ENCODE results near the gene PSMD10.

The PSMD10 gene

GRCh38 chrX:108121291-108121690 lies 29.9 kb upstream of the PSMD10 start:
- H3K27ac ChIP-seq (ENCODE audit: low read length): no peak overlapping the region
- H3K4me1 ChIP-seq (ENCODE audit: control insufficient read depth in 1 of 2, insufficient read depth in 2 of 2, low read length in 2 of 2): peaks cover 0 to 12% of the 10 kb centered on the region in 2 donors
- H3K27me3 ChIP-seq (ENCODE audit: low read depth, low read length): no peaks in the 10 kb centered on the region
- no peaks in the 10 kb centered on the region for H3K9me3 ChIP-seq (ENCODE audit: control insufficient read depth in 1 of 2, low read length in 2 of 2)
- no peaks in the 10 kb centered on the region for H3K36me3 ChIP-seq (ENCODE audit: control insufficient read depth in 1 of 2, insufficient read depth in 2 of 2, low read length in 2 of 2)
- no peak overlapping the region for H3K4me3 ChIP-seq (ENCODE audit: low read depth in 1 of 2, low read length in 2 of 2)

- no peak overlapping the region for H3K4me3 ChIP-seq (ENCODE audit: low read depth in 1 of 2, low read length in 2 of 2)
- H3K9me3 ChIP-seq (ENCODE audit: control insufficient read depth in 1 of 2, low read length in 2 of 2): no peaks in the 10 kb centered on the region
- H3K27me3 ChIP-seq (ENCODE audit: low read depth, low read length): no peaks in the 10 kb centered on the region
- peaks cover 0 to 12% of the 10 kb centered on the region in 2 donors for H3K4me1 ChIP-seq (ENCODE audit: control insufficient read depth in 1 of 2, insufficient read depth in 2 of 2, low read length in 2 of 2)
- no peak overlapping the region for H3K27ac ChIP-seq (ENCODE audit: low read length)
- no peaks in the 10 kb centered on the region for H3K36me3 ChIP-seq (ENCODE audit: control insufficient read depth in 1 of 2, insufficient read depth in 2 of 2, low read length in 2 of 2)
Measured at GRCh38 chrX:108117988-108118387, 26.6 kb upstream of the PSMD10 start.

GRCh38 chrX:108114541-108114940 lies 23.2 kb upstream of the PSMD10 start:
- H3K27me3 ChIP-seq (ENCODE audit: low read depth, low read length): no peaks in the 10 kb centered on the region
- no peaks in the 10 kb centered on the region for H3K9me3 ChIP-seq (ENCODE audit: control insufficient read depth in 1 of 2, low read length in 2 of 2)
- H3K4me1 ChIP-seq (ENCODE audit: control insufficient read depth in 1 of 2, insufficient read depth in 2 of 2, low read length in 2 of 2): no peaks in the 10 kb centered on the region
- no peak overlapping the region for H3K4me3 ChIP-seq (ENCODE audit: low read depth in 1 of 2, low read length in 2 of 2)
- H3K27ac ChIP-seq (ENCODE audit: low read length): no peak overlapping the region
- no peaks in the 10 kb centered on the region for H3K36me3 ChIP-seq (ENCODE audit: control insufficient read depth in 1 of 2, insufficient read depth in 2 of 2, low read length in 2 of 2)

DNA sequence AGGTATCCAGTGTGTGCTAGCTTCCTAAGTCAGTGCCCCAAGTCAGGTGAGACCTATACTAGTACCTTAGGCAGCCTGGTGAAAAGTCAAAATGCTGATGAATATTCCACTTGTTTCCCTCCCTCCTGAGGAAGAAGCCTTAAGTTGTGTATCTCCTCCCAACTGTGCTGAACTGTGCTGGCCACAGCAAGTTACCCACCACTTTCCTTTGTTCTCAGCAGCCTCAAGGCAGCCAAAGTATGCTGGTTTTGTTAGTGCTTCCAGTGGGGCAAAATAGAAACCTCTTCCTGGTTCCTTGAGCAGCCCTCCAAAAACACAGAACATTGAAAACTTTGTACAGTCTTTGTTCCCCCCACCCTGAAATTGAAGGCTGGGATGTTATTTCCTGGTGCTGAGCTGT lies 14.1 kb upstream of the PSMD10 start:
- Histone ChIP-seq H3K27me3 (ENCODE audit: low read depth, low read length) (no peaks in the 10 kb centered on the region), H3K4me3 (ENCODE audit: low read depth in 1 of 2, low read length in 2 of 2) (no peak overlapping the region), H3K27ac (ENCODE audit: low read length) (no peak overlapping the region), H3K9me3 (ENCODE audit: control insufficient read depth in 1 of 2, low read length in 2 of 2) (no peaks in the 10 kb centered on the region), H3K36me3 (ENCODE audit: control insufficient read depth in 1 of 2, insufficient read depth in 2 of 2, low read length in 2 of 2) (no peaks in the 10 kb centered on the region), H3K4me1 (ENCODE audit: control insufficient read depth in 1 of 2, insufficient read depth in 2 of 2, low read length in 2 of 2) (no peaks in the 10 kb centered on the region)

GRCh38 chrX:108097380-108097779 lies 6.0 kb upstream of the PSMD10 start:
- Histone ChIP-seq H3K4me3 (ENCODE audit: low read depth in 1 of 2, low read length in 2 of 2) (no peak overlapping the region), H3K4me1 (ENCODE audit: control insufficient read depth in 1 of 2, insufficient read depth in 2 of 2, low read length in 2 of 2) (no peaks in the 10 kb centered on the region), H3K27me3 (ENCODE audit: low read depth, low read length) (no peaks in the 10 kb centered on the region), H3K9me3 (ENCODE audit: control insufficient read depth in 1 of 2, low read length in 2 of 2) (no peaks in the 10 kb centered on the region), H3K27ac (ENCODE audit: low read length) (no peak overlapping the region), H3K36me3 (ENCODE audit: control insufficient read depth in 1 of 2, insufficient read depth in 2 of 2, low read length in 2 of 2) (no peaks in the 10 kb centered on the region)

- Histone ChIP-seq H3K27ac (ENCODE audit: low read length) (peak overlapping the region; percentile 72), H3K4me3 (ENCODE audit: low read depth in 1 of 2, low read length in 2 of 2) (peak overlapping the region; percentile 80 to 86), H3K36me3 (ENCODE audit: control insufficient read depth in 1 of 2, insufficient read depth in 2 of 2, low read length in 2 of 2) (peaks cover 4 to 7% of the 10 kb centered on the region in 2 donors), H3K27me3 (ENCODE audit: low read depth, low read length) (no peaks in the 10 kb centered on the region), H3K4me1 (ENCODE audit: control insufficient read depth in 1 of 2, insufficient read depth in 2 of 2, low read length in 2 of 2) (peaks cover 0 to 3% of the 10 kb centered on the region in 2 donors), H3K9me3 (ENCODE audit: control insufficient read depth in 1 of 2, low read length in 2 of 2) (no peaks in the 10 kb centered on the region)
Measured at GRCh38 chrX:108091878-108092291, 543 bp upstream of the PSMD10 start.

- Histone ChIP-seq H3K4me1 (ENCODE audit: control insufficient read depth in 1 of 2, insufficient read depth in 2 of 2, low read length in 2 of 2) (peaks cover 0 to 3% of the 10 kb centered on the region in 2 donors), H3K36me3 (ENCODE audit: control insufficient read depth in 1 of 2, insufficient read depth in 2 of 2, low read length in 2 of 2) (peaks cover 4 to 7% of the 10 kb centered on the region in 2 donors), H3K27me3 (ENCODE audit: low read depth, low read length) (no peaks in the 10 kb centered on the region), H3K9me3 (ENCODE audit: control insufficient read depth in 1 of 2, low read length in 2 of 2) (no peaks in the 10 kb centered on the region), H3K27ac (ENCODE audit: low read length) (peak overlapping the region; percentile 89), H3K4me3 (ENCODE audit: low read depth in 1 of 2, low read length in 2 of 2) (peak overlapping the region; percentile 80 to 86)
Measured at GRCh38 chrX:108090491-108091263, 665 bp downstream of the PSMD10 start.

- Histone ChIP-seq H3K27ac (ENCODE audit: low read length) (no peak overlapping the region), H3K36me3 (ENCODE audit: control insufficient read depth in 1 of 2, insufficient read depth in 2 of 2, low read length in 2 of 2) (peaks cover 8 to 12% of the 10 kb centered on the region in 2 donors), H3K9me3 (ENCODE audit: control insufficient read depth in 1 of 2, low read length in 2 of 2) (no peaks in the 10 kb centered on the region)
Measured at GRCh38 chrX:108088511-108088910, 2.8 kb downstream of the PSMD10 start.

GRCh38 chrX:108087792-108088191 lies 3.5 kb downstream of the PSMD10 start:
- Histone ChIP-seq H3K9me3 (ENCODE audit: control insufficient read depth in 1 of 2, low read length in 2 of 2) (no peaks in the 10 kb centered on the region), H3K36me3 (ENCODE audit: control insufficient read depth in 1 of 2, insufficient read depth in 2 of 2, low read length in 2 of 2) (peaks cover 8 to 12% of the 10 kb centered on the region in 2 donors), H3K27me3 (ENCODE audit: low read depth, low read length) (no peaks in the 10 kb centered on the region), H3K4me1 (ENCODE audit: control insufficient read depth in 1 of 2, insufficient read depth in 2 of 2, low read length in 2 of 2) (peaks cover 0 to 3% of the 10 kb centered on the region in 2 donors), H3K4me3 (ENCODE audit: low read depth in 1 of 2, low read length in 2 of 2) (no peak overlapping the region), H3K27ac (ENCODE audit: low read length) (no peak overlapping the region)

More at GRCh38 chrX:108088511-108088910, 2.8 kb downstream of the PSMD10 start:
- H3K27me3 ChIP-seq (ENCODE audit: low read depth, low read length): no peaks in the 10 kb centered on the region
- H3K4me3 ChIP-seq (ENCODE audit: low read depth in 1 of 2, low read length in 2 of 2): no peak overlapping the region
- H3K4me1 ChIP-seq (ENCODE audit: control insufficient read depth in 1 of 2, insufficient read depth in 2 of 2, low read length in 2 of 2): peaks cover 0 to 3% of the 10 kb centered on the region in 2 donors

DNA sequence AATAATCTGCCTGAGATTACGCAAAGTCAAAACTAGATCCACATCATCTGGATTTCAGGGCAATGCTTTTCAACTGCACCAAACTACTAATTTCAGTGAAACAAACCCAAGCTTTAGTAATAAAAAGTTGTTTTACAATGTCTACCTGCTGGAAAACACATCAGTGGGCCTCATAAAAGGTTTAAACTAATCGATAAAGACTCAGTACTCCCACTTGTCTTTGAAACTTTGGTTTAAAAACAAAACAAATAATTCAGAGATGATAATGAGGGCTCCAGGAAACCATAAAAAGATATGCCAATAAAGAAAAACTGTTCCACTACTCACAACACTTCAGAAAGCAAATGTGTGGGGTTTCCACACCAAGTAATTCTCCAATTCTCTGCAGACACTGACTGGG lies 10.2 kb downstream of the PSMD10 start:
- H3K36me3 ChIP-seq (ENCODE audit: control insufficient read depth in 1 of 2, insufficient read depth in 2 of 2, low read length in 2 of 2): peaks cover 5% of the 10 kb centered on the region in 2 donors
- H3K9me3 ChIP-seq (ENCODE audit: control insufficient read depth in 1 of 2, low read length in 2 of 2): no peaks in the 10 kb centered on the region
- H3K27ac ChIP-seq (ENCODE audit: low read length): no peak overlapping the region
- no peaks in the 10 kb centered on the region for H3K27me3 ChIP-seq (ENCODE audit: low read depth, low read length)
- no peaks in the 10 kb centered on the region for H3K4me1 ChIP-seq (ENCODE audit: control insufficient read depth in 1 of 2, insufficient read depth in 2 of 2, low read length in 2 of 2)
- H3K4me3 ChIP-seq (ENCODE audit: low read depth in 1 of 2, low read length in 2 of 2): no peak overlapping the region

DNA sequence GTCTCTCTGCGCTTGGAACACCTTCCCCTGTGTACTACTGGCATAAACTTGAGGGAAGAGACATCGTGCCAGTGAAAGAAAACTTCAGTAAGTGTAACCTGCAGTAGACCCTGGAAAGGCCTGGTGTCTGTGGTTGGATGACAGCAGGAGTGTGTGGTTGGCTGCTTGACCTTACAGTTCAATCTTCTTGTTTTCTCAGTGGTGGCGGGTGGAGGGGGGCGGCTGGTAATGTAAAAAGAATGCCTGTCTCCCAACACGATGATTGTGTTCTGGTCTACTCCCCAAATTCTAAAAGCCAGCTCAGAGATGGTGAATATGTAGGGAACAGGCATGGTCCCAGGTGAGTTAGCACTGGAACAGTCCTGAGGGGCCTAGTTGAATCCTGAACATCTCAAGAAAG lies 18.6 kb downstream of the PSMD10 start:
- Histone ChIP-seq H3K27me3 (ENCODE audit: low read depth, low read length) (no peaks in the 10 kb centered on the region), H3K27ac (ENCODE audit: low read length) (no peak overlapping the region), H3K4me1 (ENCODE audit: control insufficient read depth in 1 of 2, insufficient read depth in 2 of 2, low read length in 2 of 2) (no peaks in the 10 kb centered on the region), H3K4me3 (ENCODE audit: low read depth in 1 of 2, low read length in 2 of 2) (no peak overlapping the region), H3K9me3 (ENCODE audit: control insufficient read depth in 1 of 2, low read length in 2 of 2) (no peaks in the 10 kb centered on the region), H3K36me3 (ENCODE audit: control insufficient read depth in 1 of 2, insufficient read depth in 2 of 2, low read length in 2 of 2) (no peaks in the 10 kb centered on the region)

GRCh38 chrX:108071578-108071977 lies 19.8 kb downstream of the PSMD10 start:
- Histone ChIP-seq H3K36me3 (ENCODE audit: control insufficient read depth in 1 of 2, insufficient read depth in 2 of 2, low read length in 2 of 2) (no peaks in the 10 kb centered on the region), H3K9me3 (ENCODE audit: control insufficient read depth in 1 of 2, low read length in 2 of 2) (no peaks in the 10 kb centered on the region), H3K27me3 (ENCODE audit: low read depth, low read length) (no peaks in the 10 kb centered on the region), H3K27ac (ENCODE audit: low read length) (no peak overlapping the region), H3K4me1 (ENCODE audit: control insufficient read depth in 1 of 2, insufficient read depth in 2 of 2, low read length in 2 of 2) (no peaks in the 10 kb centered on the region), H3K4me3 (ENCODE audit: low read depth in 1 of 2, low read length in 2 of 2) (no peak overlapping the region)

All from muscle layer of duodenum (tissue), 2 donors.